ENCODE data around the gene FBLN1. TPM values are rescaled to one million over a fixed set of nuclear protein-coding genes. Genes with fewer than 3 reads are reported as not detected.
A peak's percentile ranks its signal among the peaks of the same experiment; 100 is the strongest.

The FBLN1 gene
- total and polyA plus RNA-seq, 2 of the 13 experiments (the other 11 are each of a cell fraction or from before 2014, with no cell fraction given), result 37.3 to 103 TPM

- TF ChIP-seq, protein P1, sequence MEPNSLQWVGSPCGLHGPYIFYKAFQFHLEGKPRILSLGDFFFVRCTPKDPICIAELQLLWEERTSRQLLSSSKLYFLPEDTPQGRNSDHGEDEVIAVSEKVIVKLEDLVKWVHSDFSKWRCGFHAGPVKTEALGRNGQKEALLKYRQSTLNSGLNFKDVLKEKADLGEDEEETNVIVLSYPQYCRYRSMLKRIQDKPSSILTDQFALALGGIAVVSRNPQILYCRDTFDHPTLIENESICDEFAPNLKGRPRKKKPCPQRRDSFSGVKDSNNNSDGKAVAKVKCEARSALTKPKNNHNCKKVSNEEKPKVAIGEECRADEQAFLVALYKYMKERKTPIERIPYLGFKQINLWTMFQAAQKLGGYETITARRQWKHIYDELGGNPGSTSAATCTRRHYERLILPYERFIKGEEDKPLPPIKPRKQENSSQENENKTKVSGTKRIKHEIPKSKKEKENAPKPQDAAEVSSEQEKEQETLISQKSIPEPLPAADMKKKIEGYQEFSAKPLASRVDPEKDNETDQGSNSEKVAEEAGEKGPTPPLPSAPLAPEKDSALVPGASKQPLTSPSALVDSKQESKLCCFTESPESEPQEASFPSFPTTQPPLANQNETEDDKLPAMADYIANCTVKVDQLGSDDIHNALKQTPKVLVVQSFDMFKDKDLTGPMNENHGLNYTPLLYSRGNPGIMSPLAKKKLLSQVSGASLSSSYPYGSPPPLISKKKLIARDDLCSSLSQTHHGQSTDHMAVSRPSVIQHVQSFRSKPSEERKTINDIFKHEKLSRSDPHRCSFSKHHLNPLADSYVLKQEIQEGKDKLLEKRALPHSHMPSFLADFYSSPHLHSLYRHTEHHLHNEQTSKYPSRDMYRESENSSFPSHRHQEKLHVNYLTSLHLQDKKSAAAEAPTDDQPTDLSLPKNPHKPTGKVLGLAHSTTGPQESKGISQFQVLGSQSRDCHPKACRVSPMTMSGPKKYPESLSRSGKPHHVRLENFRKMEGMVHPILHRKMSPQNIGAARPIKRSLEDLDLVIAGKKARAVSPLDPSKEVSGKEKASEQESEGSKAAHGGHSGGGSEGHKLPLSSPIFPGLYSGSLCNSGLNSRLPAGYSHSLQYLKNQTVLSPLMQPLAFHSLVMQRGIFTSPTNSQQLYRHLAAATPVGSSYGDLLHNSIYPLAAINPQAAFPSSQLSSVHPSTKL (CRISPR knock-in tag; IDR thresholded peaks at IDR 0.05), result peak; percentile 52; the same call in 1 of the 2 replicates
- TF ChIP-seq ZNF629 (CRISPR knock-in tag; conservative IDR thresholded peaks at IDR 0.05) (no peak), ZBTB25 (CRISPR knock-in tag; IDR thresholded peaks at IDR 0.05) (no peak), HDAC6 (IDR thresholded peaks at IDR 0.05; ENCODE audit: low read depth, low read length) (no peak), RNF2 (conservative IDR thresholded peaks at IDR 0.05; ENCODE audit: low read depth) (no peak), RORA (CRISPR knock-in tag; IDR thresholded peaks at IDR 0.05) (no peak), ZNF207 (IDR thresholded peaks at IDR 0.05; ENCODE audit: borderline replicate concordance) (no peak), FOSL2 (CRISPR knock-in tag; IDR thresholded peaks at IDR 0.05) (peak; percentile 91), ETV5 (CRISPR knock-in tag; IDR thresholded peaks at IDR 0.05; ENCODE audit: borderline replicate concordance) (peak; percentile 86; the same call in 1 of the 2 replicates), MED1 (CRISPR knock-in tag; IDR thresholded peaks at IDR 0.05) (peak; percentile 73), TGIF2 (CRISPR knock-in tag; IDR thresholded peaks at IDR 0.05) (0 out of 2 replicates have a peak, but pooled peaks have one; percentile 39), ZNF292 (CRISPR knock-in tag; IDR thresholded peaks at IDR 0.05; ENCODE audit: borderline replicate concordance, low read depth) (peak; percentile 58), RXRB (CRISPR knock-in tag; IDR thresholded peaks at IDR 0.05; ENCODE audit: borderline replicate concordance) (peak; percentile 30; the same call in 1 of the 2 replicates), ZNF784 (CRISPR knock-in tag; IDR thresholded peaks at IDR 0.05; ENCODE audit: borderline replicate concordance) (no peak)
- TF ChIP-seq, protein P2, sequence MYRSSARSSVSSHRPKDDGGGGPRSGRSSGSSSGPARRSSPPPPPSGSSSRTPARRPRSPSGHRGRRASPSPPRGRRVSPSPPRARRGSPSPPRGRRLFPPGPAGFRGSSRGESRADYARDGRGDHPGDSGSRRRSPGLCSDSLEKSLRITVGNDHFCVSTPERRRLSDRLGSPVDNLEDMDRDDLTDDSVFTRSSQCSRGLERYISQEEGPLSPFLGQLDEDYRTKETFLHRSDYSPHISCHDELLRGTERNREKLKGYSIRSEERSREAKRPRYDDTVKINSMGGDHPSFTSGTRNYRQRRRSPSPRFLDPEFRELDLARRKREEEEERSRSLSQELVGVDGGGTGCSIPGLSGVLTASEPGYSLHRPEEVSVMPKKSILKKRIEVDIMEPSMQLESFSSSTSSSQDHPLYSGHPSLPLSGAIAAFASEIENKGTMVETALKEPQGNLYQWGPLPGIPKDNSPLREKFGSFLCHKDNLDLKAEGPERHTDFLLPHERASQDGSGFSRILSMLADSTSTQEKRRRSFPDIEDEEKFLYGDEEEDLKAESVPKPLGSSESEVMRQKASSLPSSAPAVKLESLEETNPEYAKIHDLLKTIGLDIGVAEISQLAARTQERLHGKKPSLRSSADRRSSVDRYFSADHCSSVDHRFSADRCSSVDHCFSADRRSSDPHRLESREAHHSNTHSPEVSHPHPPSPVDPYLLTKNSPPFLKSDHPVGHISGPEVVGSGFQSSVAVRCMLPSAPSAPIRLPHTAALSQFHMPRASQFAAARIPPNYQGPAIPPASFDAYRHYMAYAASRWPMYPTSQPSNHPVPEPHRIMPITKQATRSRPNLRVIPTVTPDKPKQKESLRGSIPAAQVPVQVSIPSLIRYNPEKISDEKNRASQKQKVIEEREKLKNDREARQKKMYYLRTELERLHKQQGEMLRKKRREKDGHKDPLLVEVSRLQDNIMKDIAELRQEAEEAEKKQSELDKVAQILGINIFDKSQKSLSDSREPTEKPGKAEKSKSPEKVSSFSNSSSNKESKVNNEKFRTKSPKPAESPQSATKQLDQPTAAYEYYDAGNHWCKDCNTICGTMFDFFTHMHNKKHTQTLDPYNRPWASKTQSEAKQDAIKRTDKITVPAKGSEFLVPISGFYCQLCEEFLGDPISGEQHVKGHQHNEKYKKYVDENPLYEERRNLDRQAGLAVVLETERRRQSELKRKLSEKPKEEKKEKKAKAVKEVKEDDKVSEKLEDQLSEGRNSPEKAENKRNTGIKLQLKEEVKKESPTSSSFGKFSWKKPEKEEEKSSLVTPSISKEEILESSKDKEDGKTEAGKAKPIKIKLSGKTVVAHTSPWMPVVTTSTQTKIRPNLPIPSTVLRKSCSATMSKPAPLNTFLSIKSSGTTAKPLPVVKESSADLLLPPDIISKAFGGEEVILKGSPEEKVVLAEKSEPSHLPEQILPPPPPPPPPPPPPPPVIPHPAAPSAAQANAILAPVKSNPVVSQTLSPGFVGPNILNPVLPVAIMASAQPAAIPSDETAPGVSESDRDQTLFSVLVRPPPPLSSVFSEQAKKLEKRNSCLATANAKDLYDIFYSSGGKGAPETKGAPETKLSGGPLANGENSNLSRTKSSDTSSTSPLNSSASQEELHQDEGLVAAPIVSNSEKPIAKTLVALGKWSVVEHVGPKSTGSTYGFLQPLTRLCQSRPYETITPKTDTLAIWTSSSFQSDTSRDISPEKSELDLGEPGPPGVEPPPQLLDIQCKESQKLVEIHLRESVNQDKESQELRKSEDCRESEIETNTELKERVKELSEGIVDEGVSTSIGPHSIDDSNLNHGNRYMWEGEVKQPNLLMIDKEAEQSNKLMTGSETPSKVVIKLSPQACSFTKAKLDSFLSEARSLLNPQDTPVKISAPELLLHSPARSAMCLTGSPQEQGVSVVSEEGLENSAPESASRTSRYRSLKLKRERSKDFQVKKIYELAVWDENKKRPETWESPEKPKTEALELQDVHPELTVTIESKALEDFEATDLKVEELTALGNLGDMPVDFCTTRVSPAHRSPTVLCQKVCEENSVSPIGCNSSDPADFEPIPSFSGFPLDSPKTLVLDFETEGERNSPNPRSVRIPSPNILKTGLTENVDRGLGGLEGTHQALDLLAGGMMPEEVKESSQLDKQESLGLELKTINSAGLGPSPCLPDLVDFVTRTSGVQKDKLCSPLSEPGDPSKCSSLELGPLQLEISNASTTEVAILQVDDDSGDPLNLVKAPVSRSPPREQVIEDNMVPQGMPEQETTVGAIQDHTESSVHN (CRISPR knock-in tag; IDR thresholded peaks at IDR 0.05), result no peak
Measured at GRCh38 chr22:45496451-45496941, 6.2 kb upstream of the FBLN1 start (continued).

Data from HepG2 (cell line).